T follicular helper cell (primary cell): ENCODE results near the gene CCRL2.
"Not testable (repeated sequence)": the region's sequence is repeated elsewhere in the genome, so short reads cannot be mapped to it uniquely, and the experiment has no call there.

Experiments
- DNase-seq: peaks from one replicate; pipeline ENCODE4 v3.0.0-alpha.2; 2020; ENCODE audit warnings: low read depth

CCRL2 gene

GRCh38 chr3:46405301-46406019, 1.6 kb upstream of the CCRL2 start:
- no peak for DNase-seq

GRCh38 chr3:46406443-46406787, 644 bp upstream of the CCRL2 start:
- no peak for DNase-seq

GRCh38 chr3:46407970-46408369, 911 bp downstream of the CCRL2 start:
- no peak for DNase-seq

GRCh38 chr3:46408853-46409252, 1.8 kb downstream of the CCRL2 start:
- no peak for DNase-seq

- DNase-seq: no peak
Measured at GRCh38 chr3:46409739-46410489, 2.9 kb downstream of the CCRL2 start.

- no peak for DNase-seq
Measured at GRCh38 chr3:46410669-46411068, 3.6 kb downstream of the CCRL2 start.

GRCh38 chr3:46411271-46411670, 4.2 kb downstream of the CCRL2 start:
- DNase-seq: no peak

GRCh38 chr3:46412786-46413298, 5.8 kb downstream of the CCRL2 start:
- no peak for DNase-seq

GRCh38 chr3:46413951-46414350, 6.9 kb downstream of the CCRL2 start:
- DNase-seq: no peak

- no peak for DNase-seq
Measured at GRCh38 chr3:46414739-46415138, 7.7 kb downstream of the CCRL2 start.

GRCh38 chr3:46416125-46416810, 9.2 kb downstream of the CCRL2 start:
- no peak for DNase-seq

GRCh38 chr3:46416811-46417510, 9.9 kb downstream of the CCRL2 start:
- DNase-seq: no peak

- DNase-seq: no peak
Measured at GRCh38 chr3:46417841-46418611, 11.0 kb downstream of the CCRL2 start.

GRCh38 chr3:46419816-46420215, 12.8 kb downstream of the CCRL2 start:
- DNase-seq: no peak

GRCh38 chr3:46420931-46421330, 13.9 kb downstream of the CCRL2 start:
- DNase-seq: no peak

- no peak for DNase-seq
Measured at GRCh38 chr3:46422617-46423016, 15.6 kb downstream of the CCRL2 start.

- DNase-seq: no peak
Measured at GRCh38 chr3:46423588-46423987, 16.5 kb downstream of the CCRL2 start.

- not testable (repeated sequence) for DNase-seq
Measured at GRCh38 chr3:46426476-46426875, 19.4 kb downstream of the CCRL2 start.

GRCh38 chr3:46427404-46427803, 20.3 kb downstream of the CCRL2 start:
- not testable (repeated sequence) for DNase-seq

- no peak for DNase-seq
Measured at GRCh38 chr3:46427916-46428833, 21.1 kb downstream of the CCRL2 start.
